ENCODE results near the gene COPZ1.
"Not testable (repeated sequence)": the region's sequence is repeated elsewhere in the genome, so short reads cannot be mapped to it uniquely, and the experiment has no call there.

COPZ1 gene

DNA sequence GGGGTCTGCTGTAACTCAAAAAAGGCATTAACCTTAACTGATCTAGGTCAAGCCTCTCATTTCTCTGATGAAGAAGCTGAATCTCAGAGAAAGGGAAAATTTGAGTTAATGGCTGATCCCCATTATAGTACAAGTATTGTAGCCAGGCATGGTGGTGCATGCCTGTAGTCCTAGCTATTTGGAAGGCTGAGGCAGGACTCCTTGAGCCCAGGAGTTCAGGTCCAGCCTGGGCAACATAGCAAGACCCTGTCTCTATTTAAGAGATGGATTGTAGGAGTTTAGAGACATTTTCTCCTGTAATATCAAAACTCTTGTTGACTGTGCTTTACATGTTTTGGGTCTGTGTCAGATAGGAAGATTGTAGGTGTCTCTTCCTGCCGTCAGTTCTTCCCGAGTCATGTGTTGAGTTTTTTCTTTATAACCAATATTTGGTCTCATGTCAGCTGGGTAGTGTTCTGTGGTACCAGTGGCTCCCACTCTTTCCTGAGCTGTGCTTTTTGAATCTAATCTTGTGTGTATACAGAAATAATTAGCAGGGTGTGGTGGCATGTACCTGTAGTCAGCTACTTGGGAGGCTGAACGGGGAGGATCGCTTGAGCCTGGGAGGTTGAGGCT, 8.6 kb downstream of the COPZ1 start:
- DNase-seq (ENCODE audit: low read depth) = no peak

DNA sequence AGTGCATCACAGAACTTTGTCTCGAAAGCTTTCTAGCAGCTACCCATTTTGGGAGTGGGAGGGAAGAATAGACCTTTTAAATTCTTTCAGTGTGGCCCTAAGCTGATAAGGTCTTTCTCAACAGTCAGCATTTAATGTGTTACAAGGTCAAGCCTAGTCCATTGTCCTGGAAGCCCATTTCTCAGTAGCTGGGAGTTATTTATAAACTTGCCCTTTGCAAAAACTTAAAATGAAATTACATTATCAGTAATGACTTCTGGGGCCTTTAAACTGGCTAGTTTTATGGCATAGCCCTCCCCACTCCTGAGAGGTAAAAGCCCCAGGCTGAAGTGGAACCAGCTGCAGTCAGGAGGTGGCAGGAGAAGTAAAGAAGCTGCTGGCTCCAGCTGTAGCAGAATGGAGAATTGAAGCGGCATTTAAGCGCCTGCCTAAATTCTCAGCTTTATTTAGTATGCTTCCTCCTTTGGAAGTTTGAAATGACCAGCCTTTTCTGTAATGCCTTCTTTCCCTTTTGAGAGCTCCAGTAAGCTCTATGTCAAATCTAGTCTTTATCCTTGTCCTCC, 12.4 kb downstream of the COPZ1 start:
- no peak for DNase-seq (ENCODE audit: low read depth)

DNA sequence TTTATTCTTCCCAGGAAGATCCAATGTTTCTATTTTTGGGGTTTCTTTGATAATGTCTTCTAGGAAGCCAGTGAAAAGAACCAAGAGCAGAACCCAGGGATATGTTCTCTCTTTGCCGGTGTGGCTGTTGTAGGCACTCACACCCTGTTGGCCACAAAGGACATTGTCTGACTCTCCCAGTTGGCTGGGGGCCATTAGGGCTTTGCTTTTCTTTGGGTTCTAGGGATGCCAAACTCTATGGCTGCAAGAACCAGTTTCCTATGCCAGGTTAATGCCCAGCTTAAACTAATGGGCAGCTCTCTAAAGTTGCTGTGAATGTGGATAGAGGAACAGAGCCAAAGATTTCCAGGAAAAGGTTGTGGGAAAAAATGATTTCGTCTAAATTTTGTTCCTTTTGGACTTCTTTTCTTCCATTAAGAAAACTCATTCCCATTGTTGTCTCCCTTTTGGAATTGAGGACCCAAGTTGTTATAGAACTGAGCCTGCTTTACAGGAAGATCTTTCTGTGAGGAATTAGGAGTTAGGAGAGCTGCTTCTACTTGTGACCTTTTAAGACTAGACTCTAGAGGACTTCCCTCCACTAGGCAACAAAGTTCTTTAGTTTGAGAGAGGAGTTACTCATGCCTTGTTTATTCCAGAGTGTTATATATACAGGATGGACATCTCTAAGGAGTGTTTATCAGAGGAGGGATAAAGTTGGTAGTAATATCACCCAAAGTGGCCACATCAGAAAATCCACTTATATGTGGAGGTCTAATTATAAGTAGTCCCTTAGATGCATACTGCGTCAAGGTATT, 13.1 kb downstream of the COPZ1 start:
- DNase-seq (ENCODE audit: low read depth) = no peak

DNA sequence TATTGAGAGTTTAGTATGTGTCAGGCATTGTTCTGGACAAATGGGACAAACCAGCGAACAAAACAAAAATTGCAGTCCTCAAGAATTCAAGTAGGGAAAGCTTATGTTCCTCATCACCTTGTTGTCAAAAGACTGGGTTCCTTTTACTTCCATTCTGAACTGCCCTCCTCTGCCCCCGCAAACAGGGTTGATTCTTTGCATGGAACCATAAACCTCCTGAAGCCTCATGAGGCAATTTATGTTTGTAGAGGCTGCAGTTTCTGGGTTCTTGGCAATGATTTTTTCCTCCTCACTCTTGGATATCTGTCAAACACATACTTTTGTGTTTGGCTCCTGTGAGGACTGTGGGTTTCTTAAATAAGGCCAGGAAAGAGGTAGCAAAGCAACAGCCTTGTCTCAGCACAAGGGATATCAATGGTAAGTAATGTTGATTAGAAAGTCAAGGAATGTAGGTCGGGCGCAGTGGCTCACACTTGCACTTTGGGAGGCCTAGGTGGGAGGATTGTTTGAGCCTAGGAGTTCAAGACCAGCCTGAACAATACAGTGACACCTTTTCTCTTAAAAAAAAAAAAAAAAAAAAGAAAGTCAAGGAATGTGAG, 13.9 kb downstream of the COPZ1 start:
- DNase-seq (ENCODE audit: low read depth) = no peak

DNA sequence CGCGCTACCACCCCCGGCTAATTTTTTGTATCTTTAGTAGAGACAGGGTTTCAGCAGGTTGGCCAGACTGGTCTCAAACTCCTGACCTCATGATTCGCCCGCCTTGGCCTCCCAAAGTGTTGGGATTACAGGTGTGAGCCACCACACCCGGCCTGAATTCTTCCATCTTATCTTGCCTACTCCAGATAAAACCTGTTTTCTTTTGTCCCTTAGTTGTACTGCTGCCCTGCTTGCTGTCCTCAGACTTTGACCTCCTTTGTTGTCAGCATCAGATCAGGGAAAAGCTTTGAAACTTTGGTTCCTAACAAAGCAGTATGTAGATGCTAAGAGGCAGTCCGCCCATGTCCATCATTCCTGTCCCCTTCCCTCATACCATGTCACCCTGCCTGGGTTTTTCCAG, 15.9 kb downstream of the COPZ1 start:
- no peak for DNase-seq (ENCODE audit: low read depth)

DNA sequence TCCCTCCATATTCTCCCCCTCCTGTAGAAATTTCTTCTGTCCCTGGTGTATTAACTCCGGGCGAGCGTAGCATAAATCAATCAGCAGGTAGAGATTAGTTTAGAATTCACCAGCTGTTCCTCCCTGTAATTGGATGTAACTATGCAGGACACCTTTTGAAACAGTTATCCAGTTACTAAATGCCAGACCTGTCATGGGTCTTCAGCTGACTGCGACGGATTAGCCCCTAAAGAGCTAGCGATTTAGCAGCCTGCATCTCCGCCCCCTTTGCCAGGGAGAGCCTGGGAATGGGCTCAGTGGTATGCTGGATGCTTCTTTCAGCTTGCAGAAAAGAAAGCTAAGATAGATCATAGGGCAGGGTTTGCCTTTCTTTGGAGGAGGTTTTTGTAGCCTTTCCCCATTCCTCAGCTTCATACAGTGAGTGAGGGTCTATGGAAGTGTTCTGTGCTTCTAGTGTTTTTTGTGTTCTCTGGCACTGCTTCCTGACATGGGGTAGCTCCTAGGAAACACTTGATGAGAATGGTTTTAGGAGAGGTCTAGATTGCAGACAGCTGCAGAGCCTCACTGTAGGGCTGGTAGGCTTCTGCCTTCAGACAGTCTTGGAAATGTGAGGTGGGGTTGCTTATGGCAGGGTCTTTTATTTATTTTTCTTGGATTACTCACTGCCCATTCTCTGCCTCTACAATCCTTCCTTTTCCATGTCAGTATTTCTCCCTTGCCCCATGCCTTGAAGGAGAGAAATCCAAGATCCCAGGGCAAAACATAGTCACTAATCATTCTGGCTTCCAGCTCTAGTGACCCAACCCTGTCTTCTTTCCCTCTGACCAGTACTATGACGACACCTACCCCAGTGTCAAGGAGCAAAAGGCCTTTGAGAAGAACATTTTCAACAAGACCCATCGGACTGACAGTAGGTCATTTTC, 16.7 kb downstream of the COPZ1 start:
- no peak for DNase-seq (ENCODE audit: low read depth)

DNA sequence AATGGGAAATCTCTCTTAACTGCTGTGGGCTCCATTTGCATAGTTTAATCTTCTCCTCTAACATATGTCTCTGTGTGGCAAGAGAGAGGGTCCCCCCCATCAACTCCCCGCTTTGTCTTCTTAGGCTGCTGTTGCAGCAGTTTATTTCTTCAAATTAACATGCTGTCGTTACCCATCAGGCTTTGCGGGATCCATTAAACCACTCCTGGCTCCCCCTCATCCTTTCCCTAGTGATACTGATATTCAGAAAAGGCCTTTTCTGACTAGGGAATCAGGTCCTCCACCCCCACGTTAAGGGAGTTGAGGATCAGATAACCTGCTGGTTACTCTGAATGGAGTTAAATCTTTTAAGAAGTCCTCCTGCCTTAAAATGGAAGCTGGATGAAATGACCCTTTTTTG, 24.1 kb downstream of the COPZ1 start:
- DNase-seq (ENCODE audit: low read depth) = no peak

DNA sequence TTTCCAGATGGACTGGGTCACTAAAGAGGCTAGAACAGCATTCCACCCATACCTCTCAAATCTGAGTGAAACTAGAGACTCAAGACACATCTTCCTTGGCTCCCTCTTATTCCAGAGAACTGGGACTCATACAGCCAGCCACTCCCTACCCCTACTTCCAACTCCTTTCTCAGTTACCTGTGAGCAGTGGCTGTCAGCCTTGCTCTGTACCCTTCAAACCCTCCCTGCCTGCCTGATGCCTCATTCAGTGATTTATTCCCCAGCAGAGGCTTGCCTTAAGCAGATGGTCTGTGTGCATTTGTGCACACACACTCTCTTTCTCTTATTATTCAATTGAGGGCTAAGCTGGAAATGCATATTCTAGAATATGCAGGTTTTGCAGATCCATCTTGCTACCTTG, 24.7 kb downstream of the COPZ1 start:
- DNase-seq (ENCODE audit: low read depth) = no peak

DNA sequence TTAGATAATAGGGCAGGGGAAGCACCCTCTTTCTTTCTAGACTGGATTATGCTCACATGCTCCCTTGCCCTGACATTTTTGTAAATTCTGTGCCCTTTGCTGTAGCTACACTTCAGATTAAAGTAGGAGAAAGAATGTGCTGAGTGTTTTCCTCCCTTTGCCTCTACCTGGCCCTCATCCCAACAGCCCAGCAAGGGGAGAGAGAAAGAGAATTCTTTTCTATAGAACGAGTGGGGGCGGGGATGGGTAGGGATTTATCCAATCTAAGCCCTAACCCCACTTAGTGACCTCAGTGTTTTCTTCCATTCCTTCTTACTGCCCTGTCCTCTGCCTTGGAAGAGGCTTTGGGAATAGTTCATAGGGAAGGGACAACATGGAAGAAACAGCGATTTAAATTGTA, 25.8 kb downstream of the COPZ1 start:
- DNase-seq (ENCODE audit: low read depth) = no peak

DNA sequence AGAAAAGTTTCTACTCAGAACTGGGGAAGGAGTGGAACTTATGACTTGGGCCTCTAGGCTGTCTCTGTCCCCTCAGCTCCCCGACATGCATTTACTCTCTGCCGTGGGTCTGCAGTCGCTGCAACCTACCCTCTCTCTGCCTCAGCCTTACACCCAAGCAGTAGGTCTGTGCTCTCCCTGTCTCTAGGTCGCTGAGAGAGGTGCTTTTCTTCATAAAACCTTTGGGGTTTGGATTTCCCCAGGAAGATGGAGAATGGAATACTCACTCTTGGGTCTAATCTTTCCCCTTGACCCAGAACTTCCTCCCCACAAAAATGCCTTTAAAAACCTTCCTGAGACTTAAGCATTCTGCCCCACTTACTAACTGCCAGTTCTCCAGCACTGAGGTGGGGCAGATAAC, 26.4 kb downstream of the COPZ1 start:
- no peak for DNase-seq (ENCODE audit: low read depth)

DNA sequence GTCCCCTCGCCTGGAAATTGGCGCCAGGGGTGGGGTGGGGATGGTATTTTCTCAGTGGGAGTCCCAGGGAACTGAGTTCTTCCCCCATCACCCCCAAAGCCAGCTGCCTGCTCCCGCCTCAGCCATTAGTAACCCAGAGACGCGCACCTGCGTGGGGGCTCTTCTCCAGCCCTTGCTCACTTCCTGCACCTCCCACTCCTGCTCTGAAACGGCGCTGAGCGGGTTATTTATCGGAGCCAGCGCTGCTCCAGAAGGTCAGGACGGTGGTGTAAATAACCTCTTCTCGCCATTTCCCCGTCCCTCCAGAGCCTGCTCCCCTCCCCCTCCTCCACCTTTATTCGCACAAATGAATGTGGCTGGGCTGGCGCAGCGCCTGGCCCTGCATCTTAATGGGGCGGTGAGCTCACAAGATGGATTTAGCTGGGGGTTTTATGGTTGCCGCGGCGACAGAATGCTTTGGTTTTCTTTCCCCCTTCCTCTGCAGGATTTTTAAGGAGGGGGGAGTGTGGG, 27.1 kb downstream of the COPZ1 start:
- no peak for DNase-seq (ENCODE audit: low read depth)

DNA sequence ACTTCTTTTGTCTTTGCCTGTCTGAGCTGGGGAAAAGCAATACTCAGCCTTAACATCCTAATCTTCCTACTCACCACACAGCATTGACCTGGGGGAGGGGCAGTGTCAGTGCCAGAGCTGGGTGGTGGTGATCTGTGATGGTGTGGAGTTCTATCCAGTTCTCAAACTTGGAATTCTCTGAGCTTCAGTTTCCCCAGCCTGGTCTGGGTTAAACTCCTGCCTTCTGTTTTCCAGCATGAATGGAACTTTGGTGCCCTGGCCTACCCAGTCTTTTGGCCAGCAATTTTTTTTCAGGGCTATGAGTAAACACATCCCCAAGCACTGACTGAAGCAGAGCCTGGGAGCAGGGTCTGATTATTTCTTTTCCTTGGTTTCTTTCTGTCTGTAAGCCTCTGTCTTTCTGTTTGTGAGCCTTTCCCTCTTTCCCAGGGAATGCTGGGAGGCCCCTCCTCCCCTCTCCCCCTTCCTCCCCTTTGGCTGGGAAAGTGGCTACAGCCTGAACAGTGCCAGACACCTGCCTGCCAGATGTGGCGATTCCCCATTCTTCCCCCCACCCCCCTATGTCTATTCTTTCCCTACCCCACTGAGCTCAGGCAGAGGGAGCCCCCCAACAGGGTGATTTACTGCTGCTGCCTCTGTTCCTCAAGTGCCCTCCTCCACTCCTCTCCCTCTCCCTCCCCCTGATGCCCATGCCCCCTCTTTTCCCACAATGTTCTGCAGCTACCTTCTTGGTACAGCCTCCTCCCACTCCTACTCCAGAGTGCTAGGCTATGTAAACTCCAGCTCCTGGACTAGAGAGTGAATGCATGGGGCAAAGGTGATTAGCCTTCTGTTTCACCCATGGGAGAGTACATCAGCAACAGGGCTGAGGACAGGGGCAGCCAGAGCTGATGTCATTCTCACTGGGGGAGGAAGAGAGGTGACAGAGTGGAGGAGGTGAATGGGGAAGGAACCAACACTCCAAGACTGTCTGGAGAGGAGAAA, 28.3 kb downstream of the COPZ1 start:
- no peak for DNase-seq (ENCODE audit: low read depth)

DNA sequence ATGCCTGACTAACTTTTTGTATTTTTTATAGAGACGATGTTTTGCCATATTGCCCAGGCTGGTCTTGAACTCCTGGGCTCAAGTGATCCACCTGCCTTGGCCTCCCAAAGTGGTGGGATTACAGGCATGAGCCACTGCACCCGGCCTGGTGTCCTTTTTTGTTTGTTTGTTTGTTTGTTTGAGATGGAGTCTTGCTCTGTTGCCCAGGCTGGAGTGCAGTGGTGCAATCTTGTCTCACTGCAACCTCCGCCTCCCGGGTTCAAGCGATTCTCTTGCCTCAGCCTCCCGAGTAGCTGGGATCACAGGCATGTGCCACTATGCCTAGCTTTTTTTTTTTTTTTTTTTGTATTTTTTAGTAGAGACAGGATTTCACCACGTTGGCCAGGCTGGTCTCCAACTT, 29.3 kb downstream of the COPZ1 start:
- not testable (repeated sequence) for DNase-seq (ENCODE audit: low read depth)

DNA sequence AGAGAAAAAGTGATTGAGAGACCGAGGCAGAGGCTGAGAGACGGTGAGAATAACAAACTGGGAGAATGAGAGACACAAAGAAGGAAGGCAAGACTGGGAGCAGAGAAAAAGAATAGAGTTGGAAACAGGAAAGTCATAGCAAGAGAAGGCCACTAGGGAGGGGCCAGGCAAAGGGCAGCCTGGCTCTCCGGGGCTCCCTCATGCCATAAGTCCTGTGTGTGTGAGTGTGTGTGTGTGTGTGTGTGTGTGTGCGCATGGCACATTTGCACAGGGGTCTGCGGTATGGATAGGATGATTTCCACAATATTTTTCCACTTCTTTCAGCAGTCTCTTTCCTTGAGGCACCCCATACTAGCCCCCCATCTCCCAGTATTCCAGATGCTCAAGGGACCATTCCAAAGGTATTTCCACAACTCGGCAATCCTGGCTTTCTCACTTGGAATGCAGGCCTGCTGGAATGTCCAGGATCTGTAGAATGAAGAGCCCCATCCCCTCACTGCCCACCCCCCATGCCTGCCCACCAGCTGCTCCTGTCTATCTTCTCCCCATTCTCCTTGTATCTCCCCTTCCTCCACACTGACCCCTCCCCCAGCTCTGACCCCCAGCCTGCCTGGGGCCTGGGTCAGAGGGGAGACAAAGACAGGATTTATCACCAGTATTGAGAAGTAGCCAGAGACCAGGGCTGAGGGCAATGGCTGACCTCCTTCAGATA, 30.3 kb downstream of the COPZ1 start:
- no peak for DNase-seq (ENCODE audit: low read depth)

DNA sequence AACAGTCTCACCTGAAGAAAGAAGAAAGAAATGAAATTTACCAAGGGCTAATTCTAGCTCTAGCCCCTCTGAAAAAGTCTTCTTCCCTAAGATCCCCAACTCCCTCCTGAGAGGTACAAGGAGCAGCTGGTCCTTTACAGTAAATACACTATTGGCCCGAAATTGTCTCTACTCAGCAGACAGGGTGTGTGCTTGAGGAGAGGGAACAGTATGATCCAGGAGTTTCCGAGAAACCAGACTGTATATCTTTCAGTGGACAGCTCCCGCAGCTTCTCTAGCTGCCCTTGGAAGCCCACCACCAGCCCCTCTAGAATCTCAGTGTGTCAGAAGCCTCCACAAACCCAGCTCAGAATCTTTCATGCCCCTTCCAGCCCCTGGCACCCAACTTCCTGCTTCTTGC, 31.3 kb downstream of the COPZ1 start:
- no peak for DNase-seq (ENCODE audit: low read depth)

DNA sequence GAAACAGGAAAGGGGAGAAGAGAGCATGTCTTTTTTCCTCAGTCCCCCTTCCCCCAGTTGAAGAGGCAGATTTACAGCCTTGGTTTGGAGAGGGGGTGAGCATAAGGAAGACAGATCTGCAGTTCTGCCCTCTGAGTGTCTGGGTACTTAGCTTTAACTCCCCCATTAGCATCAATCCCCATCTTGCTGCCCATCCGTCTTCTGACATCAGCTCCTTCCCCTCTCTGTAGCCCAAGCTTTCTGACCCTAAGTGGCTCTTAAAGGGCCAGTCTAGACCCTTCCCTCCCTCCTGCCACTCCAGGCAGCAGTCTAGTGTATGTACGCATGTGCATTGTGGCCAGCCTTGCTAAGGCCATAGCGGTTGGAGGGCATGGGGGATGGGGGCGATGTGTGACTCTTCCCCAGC, 32.0 kb downstream of the COPZ1 start:
- DNase-seq (ENCODE audit: low read depth) = no peak

DNA sequence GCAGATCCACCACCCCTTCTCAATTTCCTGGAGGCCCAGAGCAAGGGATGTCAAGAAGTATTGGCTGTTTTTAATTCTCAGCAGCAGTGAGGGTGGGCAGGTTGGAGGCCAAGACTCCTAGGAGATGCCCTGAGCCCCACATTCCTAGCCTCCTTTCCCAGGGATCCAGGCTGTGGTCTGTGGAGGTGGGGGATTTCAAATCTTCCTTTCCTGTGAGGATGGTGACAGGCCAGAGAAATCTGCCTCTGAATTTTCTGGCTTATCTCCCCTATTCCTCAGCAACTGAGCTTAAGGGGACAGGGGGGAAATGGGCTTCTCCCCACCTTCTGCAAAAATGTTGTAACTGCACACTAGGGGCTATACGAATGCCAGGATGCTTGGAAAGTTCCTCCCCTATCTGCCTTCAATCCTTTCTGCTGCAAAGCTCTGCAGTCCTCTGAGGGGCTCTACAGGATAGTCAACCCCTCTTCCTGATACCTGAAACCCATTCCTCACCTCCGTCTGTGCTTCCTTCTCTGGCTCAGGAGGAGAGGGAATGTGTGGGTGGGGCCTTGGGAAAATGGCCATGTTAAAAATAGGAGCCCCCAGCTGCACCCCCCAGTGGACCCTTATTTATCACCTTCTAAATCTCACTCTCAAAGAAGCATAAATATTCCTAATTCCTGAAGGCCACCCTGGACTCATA, 32.7 kb downstream of the COPZ1 start:
- no peak for DNase-seq (ENCODE audit: low read depth)

DNA sequence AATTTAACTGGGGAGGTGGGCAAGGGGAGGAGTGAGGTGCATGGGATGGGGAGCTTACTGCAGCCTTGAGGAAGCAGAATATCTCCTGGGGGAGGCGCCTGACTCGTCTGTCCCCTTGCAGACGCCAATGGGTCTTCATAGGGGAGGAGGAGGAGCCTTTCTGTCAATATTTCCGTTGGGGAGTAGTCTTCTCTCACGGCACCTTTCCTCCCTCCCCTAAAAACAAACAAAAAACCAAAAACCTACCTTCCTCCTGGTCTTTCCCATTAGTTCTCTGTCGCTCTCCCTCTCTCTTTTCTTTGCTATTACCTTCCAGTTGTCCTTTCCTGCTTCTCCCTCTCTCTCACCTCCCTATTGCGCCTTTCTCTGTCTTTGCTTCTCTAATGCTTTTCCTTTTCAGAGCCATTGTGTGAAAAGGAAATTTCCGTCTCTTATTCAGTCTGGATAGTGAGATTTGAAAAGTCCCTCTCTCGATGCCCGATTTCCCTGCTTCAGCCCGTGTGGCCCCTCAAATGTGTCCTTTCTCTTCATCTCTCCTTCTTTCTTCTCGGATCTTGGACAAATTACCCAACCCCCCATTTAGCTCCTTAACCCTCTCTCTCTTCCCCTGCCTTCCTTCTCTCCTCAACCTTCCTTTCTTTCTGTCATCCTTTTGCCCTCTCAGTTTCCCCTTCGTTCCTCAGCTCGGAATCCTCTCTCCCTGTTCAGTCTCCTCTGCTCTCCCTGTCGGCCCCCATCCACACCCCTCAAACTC, 33.4 kb downstream of the COPZ1 start:
- DNase-seq (ENCODE audit: low read depth) = peak; percentile 17

All from activated T-cell treated with anti-CD3 and anti-CD28 coated beads for 1 hour (primary cell).